ENCODE results near the gene BCO2.

Gene BCO2

DNA sequence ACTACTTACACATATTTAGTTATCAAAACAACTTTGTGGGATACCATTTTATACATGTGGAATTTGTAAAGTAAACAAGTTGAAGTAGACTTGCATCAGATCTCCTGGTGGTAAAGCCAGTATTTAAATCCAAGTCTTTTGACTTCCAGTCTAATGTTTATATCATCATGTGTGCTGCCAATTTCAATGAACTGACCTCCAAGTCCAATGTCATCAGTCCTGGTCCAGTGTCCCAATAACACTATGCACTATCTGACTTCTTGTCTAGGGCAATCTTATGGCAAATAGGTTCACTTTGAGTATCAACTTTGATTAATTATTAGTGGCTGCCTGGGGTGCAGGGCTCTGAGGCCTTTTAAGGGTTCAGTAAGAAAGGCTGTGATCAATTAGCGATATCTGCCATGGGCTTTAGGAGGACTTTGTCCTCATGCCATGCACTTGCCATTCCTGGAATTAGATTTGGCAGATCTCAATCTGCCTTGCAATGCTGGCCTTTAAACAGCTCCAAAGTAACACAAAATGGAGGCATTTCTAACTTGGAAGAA lies 41.3 kb downstream of the BCO2 start:
- no peak for DNase-seq (ENCODE audit: low read depth in 2 of 2)

- DNase-seq (ENCODE audit: low read depth in 2 of 2) = no peak
Measured at GRCh38 chr11:112219476-112220232, 44.3 kb downstream of the BCO2 start.

DNA sequence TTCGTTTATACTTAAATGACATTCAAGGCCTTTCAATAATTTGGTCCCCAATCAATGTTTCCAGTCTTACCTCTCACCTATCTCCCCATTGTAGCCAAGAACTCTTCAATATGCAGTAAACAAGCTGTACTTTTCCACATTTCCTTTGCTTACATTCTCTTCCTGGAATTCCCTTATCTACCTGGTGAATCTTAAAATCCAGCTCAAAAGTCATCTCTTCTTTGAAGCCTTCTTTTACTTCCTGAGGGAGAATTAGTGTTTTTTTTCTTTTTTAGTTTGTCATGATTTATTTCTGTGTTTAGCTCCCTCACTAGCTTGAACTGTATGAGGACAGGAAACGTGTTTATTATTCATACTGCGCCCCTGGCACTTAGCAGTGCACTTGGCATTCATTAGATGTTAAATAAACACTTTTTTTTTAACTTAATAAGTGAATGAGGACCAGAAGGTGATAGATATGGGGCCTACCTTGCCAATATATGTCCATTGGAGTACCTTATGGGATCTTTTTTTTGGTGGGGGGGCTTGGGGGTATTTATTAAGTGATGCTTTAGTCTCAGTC lies 46.0 kb downstream of the BCO2 start:
- no peak for DNase-seq (ENCODE audit: low read depth in 2 of 2)

DNA sequence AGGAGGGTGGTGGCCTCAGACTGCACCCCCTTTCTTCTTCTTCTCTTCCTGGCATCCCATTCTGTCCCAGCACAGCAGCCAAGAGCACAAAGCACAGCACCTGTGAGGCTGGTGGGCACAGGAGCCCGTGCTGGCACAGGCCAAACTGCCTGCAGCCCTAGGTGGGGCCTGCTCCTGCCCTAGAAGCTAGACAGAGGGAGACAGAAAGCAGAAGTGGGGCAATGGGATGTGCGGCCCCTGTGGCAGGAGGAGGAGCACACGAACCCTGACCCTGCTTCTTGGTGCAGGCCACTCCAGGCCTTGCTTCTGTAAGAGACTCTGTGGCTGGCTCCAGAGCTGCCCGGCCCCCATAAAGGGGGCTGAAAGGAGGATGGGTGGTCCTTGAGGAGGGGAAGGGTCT lies 47.0 kb downstream of the BCO2 start:
- DNase-seq (ENCODE audit: low read depth in 2 of 2) = no peak

- no peak for DNase-seq (ENCODE audit: low read depth in 2 of 2)
Measured at GRCh38 chr11:112223121-112223520, 47.8 kb downstream of the BCO2 start.

- no peak for DNase-seq (ENCODE audit: low read depth in 2 of 2)
Measured at GRCh38 chr11:112223754-112224532, 48.6 kb downstream of the BCO2 start.

DNA sequence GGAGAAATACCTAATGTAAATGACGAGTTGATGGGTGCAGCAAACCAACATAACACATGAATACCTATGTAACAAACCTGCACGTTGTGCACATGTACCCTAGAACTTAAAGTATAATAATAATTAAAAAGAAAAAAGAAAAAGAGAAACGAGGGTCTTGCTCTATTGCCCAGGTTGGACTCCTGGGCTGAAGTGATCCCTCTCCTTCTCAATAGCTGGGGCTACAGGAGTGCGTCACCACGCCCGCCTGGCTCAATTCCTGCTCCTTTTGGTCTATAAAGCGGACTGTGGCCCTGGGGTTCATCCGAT lies 50.4 kb downstream of the BCO2 start:
- no peak for DNase-seq (ENCODE audit: low read depth in 2 of 2)

GRCh38 chr11:112226062-112226830 lies 50.9 kb downstream of the BCO2 start, which contains the start of gene PTS:
PTS (plus strand) TSS chr11:112226428; CDS start chr11:112226444, 16 bp downstream.
- DNase-seq (ENCODE audit: low read depth in 2 of 2) = peak; percentile 60 to 68

- DNase-seq (ENCODE audit: low read depth in 2 of 2) = no peak
Measured at GRCh38 chr11:112226831-112227401, 51.6 kb downstream of the BCO2 start.

GRCh38 chr11:112227471-112227870 lies 52.2 kb downstream of the BCO2 start:
- DNase-seq (ENCODE audit: low read depth in 2 of 2) = no peak

DNA sequence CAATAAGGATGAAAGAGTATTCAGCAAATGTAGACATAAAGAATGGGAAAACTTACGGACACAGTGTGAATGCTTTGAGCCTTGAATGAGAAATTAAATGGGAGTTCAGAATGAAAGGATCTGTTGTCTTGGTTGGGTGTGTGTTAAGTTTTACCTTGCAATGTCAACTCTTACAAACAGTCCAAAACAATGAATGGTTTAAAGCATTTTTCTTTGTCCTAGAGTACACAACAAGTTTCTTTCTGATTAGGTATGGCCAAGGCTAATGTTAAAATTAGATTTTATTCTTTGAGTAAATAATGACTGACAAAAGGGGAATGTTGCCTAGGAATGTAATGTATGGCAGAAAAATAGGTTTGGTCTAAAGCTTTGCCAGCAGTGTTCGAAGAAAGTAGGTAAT lies 53.4 kb downstream of the BCO2 start:
- no peak for DNase-seq (ENCODE audit: low read depth in 2 of 2)

DNA sequence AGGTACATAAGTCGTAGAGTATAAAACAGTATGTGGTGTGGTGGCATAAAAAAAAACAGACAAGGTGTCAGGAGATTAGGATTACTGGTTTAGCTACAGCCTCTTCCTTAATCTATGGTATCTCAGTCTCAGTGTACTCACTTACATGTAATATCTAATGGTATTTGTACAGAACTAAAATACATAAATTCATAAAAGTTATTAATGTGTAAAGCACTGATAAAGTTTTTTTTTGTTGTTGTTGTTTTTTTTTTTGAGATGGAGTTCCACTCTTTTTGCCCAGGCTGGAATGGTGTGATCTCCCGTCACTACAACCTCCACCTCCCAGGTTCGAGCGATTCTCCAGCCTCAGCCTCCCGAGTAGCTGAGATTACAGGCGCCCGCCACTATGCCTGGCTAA lies 53.8 kb downstream of the BCO2 start:
- no peak for DNase-seq (ENCODE audit: low read depth in 2 of 2)

GRCh38 chr11:112229746-112230433 lies 54.6 kb downstream of the BCO2 start:
- DNase-seq (ENCODE audit: low read depth in 2 of 2) = no peak

GRCh38 chr11:112231952-112232351 lies 56.6 kb downstream of the BCO2 start:
- no peak for DNase-seq (ENCODE audit: low read depth in 2 of 2)

- DNase-seq (ENCODE audit: low read depth in 2 of 2) = no peak
Measured at GRCh38 chr11:112235750-112236390, 60.6 kb downstream of the BCO2 start.

GRCh38 chr11:112237451-112237850 lies 62.1 kb downstream of the BCO2 start:
- DNase-seq (ENCODE audit: low read depth in 2 of 2) = no peak

DNA sequence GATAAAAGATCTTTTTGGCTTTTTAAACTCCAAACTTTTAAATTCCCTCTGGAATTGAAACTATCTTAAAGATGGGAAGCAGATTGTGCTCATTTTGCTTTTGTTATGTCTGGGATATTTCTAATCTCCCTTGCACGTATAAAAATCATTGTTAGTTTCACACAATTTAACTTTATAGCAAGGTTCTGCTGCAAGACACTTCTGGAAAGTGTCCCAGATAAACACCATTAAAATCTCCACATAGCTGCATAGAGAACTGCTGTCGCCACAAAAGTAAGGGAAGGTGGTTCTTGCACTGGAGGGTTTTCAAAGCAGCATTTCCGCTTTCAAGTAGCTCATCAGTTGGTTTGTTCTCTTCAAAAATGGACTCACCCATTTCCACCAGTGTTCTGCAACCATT lies 62.7 kb downstream of the BCO2 start:
- no peak for DNase-seq (ENCODE audit: low read depth in 2 of 2)

- DNase-seq (ENCODE audit: low read depth in 2 of 2) = no peak
Measured at GRCh38 chr11:112241486-112241885, 66.2 kb downstream of the BCO2 start.

- no peak for DNase-seq (ENCODE audit: low read depth in 2 of 2)
Measured at GRCh38 chr11:112247201-112247600, 71.9 kb downstream of the BCO2 start.

GRCh38 chr11:112248201-112248600 lies 72.9 kb downstream of the BCO2 start:
- DNase-seq (ENCODE audit: low read depth in 2 of 2) = no peak

Measured in stimulated activated CD4-positive, alpha-beta T cell treated with anti-CD3 and anti-CD28 coated beads, Interleukin-12 subunit alpha, Interleukin-12 subunit beta, amount 100 ng/mL, for 24 hours (primary cell).